HG02759 (cell line): ENCODE results near the gene CDC14B.
"Not testable (repeated sequence)": the region's sequence is repeated elsewhere in the genome, so short reads cannot be mapped to it uniquely, and the experiment has no call there.

Experiments used
- ATAC-seq: cut with Tn5 transposase; IDR thresholded peaks from one replicate; pipeline ENCODE4 v1.9.1; 2021; ENCODE audit warnings: mild to moderate bottlenecking, moderate library complexity; ENCODE audit not compliant: unreplicated experiment

CDC14B gene

DNA sequence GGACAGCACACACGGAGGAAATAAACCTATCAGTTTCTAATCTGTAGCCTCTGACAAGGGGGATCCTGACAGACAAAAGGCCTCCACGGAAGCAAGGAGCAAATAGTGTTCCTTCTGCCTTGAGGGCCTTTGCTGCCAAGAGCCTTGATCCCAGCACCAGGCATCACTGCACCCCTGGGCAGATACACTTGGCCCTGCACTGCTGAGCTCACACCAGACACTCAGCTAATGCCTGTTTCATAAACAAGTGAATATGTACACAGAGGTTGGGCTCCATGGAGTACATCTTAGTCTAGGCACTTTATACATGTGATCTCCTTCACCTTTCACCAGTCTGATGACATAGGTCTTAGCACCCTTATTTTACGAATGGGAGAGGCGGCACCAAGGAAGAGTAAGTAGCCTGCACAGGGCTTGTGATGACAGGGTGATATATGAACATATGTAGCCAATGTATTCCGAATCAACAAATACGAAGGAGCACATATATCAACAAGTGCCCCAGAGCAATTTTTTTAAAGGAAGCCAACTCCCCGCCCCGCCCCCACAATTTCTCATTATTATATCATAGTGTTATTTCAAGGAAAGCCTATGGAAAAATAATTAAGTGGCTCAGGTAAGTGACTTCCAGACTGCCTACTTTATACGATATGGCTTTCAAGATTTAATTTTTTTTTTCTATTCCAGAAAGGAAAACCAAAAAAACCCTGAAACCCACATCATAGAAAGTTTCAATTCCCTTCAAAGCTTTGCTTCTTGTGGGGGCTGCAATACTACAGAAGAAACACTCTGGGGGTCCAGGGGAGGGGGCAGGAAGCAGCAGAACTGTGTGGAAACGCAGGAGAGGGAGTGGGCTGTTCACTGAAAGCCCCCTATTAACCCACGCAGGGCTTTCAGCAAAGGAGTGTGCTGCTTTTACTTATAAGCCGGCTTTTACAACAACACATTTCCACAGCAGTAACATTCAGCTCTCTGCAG lies 32.0 kb downstream of the CDC14B start:
- ATAC-seq, result no peak

GRCh38 chr9:96585426-96585825 lies 34.2 kb downstream of the CDC14B start:
- no peak for ATAC-seq

DNA sequence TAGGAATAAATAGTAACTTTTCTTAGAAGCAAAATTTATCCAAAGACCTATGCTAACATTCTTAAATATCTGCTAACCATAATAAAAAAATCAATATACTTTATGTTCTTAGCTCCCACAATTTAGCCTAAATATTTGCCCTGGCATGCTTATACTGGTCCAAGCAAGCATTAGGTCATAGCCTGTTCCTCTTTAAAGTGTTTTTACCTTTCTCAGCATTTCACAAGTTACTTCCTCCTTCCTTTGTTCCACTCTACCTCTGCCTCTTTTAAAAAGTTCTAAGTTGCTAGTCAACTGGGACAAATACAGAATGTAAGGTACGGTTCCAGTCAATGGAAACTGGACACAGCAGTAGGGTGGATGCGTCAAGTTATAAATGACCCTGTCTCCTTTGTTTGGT lies 37.4 kb downstream of the CDC14B start:
- not testable (repeated sequence) for ATAC-seq

DNA sequence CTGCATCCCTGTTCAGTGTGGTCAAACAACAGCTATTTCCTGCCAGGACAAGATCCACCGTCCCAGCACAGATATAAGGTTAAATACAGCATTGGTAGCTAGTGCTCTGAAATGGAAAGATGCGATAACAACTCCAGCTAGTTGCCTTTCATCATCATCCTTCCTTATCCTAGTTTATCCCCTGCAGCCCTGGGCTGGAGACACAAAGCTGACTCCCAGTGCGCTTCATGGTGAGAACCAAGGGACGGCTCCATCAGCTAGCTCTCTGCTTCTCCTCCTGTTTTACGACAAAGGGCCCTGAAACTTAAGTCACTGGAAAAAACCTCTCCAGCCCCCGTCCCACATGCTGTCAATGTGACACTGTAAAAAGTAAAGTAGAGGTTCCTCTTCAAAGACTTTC lies 37.9 kb downstream of the CDC14B start:
- no peak for ATAC-seq

DNA sequence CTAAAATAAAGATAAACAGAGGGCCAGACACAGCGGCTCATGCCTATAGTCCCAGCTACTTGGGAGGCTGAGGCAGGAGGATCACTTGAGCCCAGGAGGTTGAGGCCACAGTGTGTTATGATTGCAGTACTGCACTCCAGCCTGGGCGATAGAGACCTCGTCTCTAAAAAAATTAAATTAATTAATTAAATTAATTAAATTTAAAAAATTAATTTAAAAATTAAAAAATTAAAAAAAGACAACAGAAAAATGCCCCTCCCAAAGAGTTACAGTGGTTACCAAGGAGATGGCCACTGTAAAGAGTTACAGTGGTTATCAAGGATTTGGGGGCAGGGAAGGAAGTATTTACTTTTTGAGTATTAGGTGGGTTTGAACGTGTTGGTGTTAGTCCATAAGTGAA lies 38.3 kb downstream of the CDC14B start:
- no peak for ATAC-seq

DNA sequence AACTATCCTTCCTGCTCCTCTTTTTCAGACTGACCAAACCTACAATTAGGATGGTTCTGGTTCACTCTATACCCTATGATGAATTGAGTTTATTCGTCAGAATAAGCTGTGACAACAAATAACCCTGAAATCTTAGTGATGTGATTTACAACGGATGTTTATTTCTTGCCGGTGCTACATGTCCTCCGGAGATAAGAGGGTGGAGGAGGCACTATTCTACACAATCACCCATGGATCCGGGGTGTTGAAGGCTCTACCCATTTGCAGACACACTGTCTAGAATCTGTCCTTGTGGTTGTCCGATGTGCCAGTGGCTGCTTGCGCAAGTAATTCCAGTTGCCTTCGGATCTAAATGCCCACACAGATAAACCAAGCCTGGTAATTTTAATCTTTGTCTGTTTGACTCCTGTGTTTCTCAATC lies 44.7 kb downstream of the CDC14B start:
- no peak for ATAC-seq

GRCh38 chr9:96574455-96574854 lies 45.2 kb downstream of the CDC14B start:
- no peak for ATAC-seq

- peak; percentile 47 for ATAC-seq
Observed at GRCh38 chr9:96567203-96567700, 52.4 kb downstream of the CDC14B start.

DNA sequence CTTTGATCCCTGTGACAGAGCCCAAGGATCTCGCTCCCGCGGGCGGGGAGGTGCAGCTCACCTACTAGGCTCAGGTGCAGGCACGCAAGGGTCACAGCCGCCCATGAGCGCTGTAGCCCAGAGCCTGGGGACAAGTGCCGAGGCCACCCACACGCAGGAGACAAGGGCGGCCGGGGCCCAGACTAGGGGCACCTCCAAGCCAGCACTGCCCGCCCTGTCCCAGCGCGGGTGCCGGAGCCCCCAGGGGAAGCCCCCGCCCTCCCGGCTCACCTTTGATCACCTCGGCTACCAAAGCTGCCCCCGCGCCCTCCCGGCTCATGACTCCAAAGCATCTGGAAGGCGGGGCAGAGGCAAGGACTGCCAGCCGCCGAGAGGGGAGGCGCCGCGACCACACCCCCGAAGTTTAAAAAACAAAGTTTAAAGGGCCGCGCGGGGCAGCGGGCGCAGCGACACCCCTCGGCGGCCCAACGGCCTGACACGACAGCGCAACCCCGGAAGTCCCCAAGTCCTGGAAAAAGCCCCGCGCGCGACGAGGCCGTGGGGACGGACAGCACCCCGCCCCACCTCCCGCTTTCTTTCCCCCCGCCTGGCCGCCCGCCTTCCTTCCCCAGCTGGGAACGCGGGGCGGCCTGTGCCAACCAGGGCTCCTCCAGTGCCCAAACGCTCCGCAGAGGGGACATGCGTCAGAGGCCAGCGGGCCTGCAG lies 53.0 kb downstream of the CDC14B start:
- ATAC-seq, result peak; percentile 92

- no peak for ATAC-seq
Observed at GRCh38 chr9:96565671-96566497, 53.8 kb downstream of the CDC14B start.

GRCh38 chr9:96564217-96564616 lies 55.4 kb downstream of the CDC14B start:
- ATAC-seq, result no peak

DNA sequence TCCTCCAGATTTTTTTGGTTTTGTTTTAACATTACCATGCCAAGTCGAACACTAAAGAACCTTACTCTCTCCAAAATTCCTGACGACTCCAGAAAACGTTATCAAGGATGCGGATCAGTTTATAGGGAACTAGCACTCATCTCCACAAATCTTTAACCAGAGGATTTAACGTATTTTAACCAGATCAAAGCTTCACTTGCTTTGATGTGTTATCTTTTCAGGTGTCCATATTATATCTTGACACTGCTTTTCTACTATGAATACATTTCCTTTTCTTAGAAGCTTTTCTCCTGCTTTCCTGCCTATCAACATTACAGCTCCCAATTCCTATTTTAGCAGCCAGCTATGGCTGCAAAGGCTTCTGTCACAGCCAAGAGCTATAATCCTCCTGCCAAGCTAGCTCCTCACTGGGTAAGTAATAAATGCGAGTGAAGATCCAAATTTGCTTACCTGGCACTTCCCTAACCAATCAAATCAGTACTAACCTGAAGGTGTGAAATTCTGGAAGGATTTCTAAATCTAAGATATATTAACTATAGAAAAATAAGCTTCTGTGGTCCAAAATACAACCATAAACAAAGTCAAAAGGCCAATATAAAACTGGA lies 60.2 kb downstream of the CDC14B start:
- ATAC-seq, result no peak

GRCh38 chr9:96557921-96558320 lies 61.7 kb downstream of the CDC14B start:
- no peak for ATAC-seq

- no peak for ATAC-seq
Observed at GRCh38 chr9:96556701-96557461, 62.8 kb downstream of the CDC14B start.

DNA sequence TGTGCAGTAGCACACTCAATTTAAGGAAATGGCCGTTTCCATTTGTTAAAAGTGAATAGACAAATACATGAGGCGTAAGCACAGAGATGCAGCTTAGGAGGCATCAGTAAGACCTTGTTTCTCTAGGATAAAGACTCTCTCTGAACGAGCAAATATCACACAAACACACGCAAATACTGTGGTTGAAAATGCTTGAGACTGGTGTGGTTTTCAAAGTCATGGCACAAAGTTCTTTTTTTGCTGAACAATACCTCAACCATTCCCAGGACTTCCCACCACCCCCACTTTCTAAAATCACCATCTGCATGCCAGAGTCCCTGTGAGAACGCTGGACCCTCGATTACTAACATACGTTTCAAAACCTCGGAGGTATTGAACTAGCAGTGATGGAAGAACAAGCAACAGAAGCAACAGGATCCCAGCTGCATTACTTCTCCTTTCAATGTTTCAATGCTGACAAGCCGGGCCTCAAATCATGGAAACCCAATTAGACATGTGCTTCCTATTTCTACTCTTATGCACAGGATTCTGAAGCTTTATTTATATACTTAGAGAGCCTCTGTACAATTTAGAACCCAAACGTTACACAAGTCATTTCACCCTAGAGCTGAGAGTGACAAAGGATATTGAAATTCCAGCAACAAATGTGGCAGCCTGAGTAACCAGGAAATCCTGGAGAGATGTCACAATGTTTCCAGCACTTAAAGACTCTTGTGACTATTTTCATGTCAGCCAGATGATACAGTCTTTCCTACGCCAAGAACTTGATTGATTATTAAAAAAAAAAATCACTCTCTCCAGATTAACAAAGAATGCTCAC lies 63.9 kb downstream of the CDC14B start:
- ATAC-seq, result no peak

DNA sequence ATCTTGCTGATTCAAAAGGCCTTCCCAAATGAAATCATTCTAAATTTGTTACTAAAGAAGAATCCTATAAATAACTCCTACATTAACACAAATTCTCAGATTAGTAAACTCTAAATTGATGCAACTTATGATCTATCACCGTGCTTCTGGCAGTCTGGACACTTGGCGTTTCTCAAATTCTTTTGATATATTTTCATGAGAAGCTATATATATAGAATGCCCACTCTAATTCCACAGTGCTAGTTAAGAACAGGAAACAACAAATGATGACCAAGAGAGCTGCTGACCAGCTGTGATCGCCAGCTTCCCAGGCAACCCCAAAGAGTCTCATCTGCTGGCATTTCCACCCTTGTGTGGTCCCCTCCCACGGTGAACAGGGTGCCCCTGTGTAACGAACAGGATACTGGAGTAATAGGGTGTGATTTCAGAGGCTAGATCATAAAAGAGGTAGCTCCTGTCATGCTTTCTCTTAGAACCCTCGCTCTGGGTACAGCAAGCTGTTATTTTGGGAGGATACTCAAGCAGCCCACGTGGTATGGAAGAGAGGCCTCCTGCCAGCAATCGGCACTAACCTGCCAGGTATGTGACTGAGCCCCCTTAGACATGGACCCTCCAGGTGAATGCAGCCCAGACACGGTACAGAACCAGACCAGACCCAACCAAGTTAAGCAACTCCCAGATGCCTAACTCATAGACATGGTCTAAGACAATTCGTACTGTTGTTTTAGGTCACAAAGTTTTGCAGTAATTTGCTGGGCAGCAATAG lies 64.7 kb downstream of the CDC14B start:
- ATAC-seq, result no peak

- no peak for ATAC-seq
Observed at GRCh38 chr9:96554326-96554725, 65.3 kb downstream of the CDC14B start.

GRCh38 chr9:96553070-96553469 lies 66.6 kb downstream of the CDC14B start:
- ATAC-seq, result no peak
